Ascending aorta (tissue), 2 donors: ENCODE data around the gene EDARADD. TPM values are rescaled to one million over a fixed set of nuclear protein-coding genes. Genes with fewer than 3 reads are reported as not detected.
A peak's percentile ranks its signal among the peaks of the same experiment; 100 is the strongest.
"Not testable (repeated sequence)": the region's sequence is repeated elsewhere in the genome, so short reads cannot be mapped to it uniquely, and the experiment has no call there.

Experiments
- DNase-seq, 2 donors: peaks; one replicate each; pipeline ENCODE4 v3.0.0-alpha.2; 2019; ENCODE audit warnings: low spot score in 2 of 2
- H3K27ac ChIP-seq, 2 donors: fragments of 200-600 bp; sonication (generic); one replicate each; pipeline ENCODE4 v1.5.1; 2016 to 2017; ENCODE audit warnings: mild to moderate bottlenecking in 1 of 2
- H3K27me3 ChIP-seq: fragments of 200-600 bp; sonication (generic); one replicate; pipeline ENCODE4 v1.5.1; 2017
- H3K36me3 ChIP-seq, 2 donors: fragments of 200-600 bp; sonication (generic); one replicate each; pipeline ENCODE4 v1.5.1; 2016
- H3K4me1 ChIP-seq, 2 donors: fragments of 200-600 bp; sonication (generic); one replicate each; pipeline ENCODE4 v1.5.1; 2016 to 2017; ENCODE audit warnings: mild to moderate bottlenecking in 1 of 2
- H3K4me3 ChIP-seq, 2 donors: fragments of 200-600 bp; sonication (generic); one replicate each; pipeline ENCODE4 v1.5.1; 2016 to 2017; ENCODE audit warnings: mild to moderate bottlenecking in 1 of 2
- H3K9me3 ChIP-seq, 2 donors: fragments of 200-600 bp; sonication (generic); one replicate each; pipeline ENCODE4 v1.5.1; 2016
- CTCF ChIP-seq, 3 experiments: fragments of 200-600 bp in 2 of 3; fragments of 450-650 bp in 1 of 3; sonication (generic) in 2 of 3; IDR thresholded peaks; one replicate each; pipeline ENCODE4 v1.5.1; 2016 to 2019; ENCODE audit warnings: antibody characterized with exemption in 3 of 3, mild to moderate bottlenecking in 1 of 3, moderate library complexity in 1 of 3
- intact Hi-C: fragments of 100-400 bp; cut with DNase I; formaldehyde crosslinking; loops from one replicate; pipeline ENCODE4 v1.15.1; 2023
- total RNA-seq: library from RNA; depleted of rRNA; stranded (reverse); fragments of >200 nt; gene quantifications from one replicate; pipeline ENCODE4 v1.1.0, GENCODE V29; 2016

Gene EDARADD
- not detected for total RNA-seq

DNA sequence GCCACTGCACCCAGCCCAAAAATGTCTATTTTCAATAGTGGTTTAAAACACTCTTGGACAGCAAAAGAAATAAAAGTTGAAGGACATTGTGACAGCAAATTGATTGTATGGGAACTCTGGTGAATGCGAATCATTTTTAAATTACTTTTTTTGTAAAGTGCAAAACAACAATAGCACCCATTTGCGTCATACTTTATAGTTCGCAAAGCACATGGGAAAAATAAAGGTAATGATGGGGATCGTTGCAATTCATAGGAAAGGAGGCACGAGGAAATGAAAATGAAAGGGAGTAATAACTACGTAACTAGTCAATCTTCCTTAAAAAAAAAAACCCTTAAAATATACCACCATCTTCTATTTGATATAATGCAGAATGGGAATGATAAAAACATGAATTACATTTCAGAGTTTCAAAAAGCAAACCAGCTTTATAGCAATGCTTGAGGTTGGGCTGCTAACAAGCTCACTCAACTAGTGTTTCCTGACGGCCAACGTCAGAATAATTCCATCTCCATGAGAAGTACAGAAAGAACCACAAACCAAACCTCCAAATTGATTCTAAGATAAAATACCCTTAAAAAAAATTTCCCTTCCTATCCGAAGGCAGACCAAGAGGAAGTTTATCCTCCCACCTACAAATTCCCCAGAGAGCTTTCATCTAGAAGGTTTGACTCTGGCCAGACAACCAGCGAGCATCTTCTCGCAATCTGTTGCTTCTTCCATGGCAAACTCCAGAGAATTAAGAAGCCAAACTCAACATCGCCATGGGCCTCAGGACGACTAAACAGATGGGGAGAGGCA, at the start of gene EDARADD:
TSS of gene EDARADD (plus strand) at position 606 of the 801 bp plus-strand sequence. CDS start at position 765, 159 bp downstream.
- no peaks in the 10 kb centered on the region for H3K9me3 ChIP-seq
- no peaks in the 10 kb centered on the region for H3K4me1 ChIP-seq
- H3K36me3 ChIP-seq = no peaks in the 10 kb centered on the region
- TF ChIP-seq CTCF (IDR thresholded peaks at IDR 0.05) = no peak
- intact Hi-C loops = no loop called here
- H3K27me3 ChIP-seq = no peaks in the 10 kb centered on the region
- H3K4me3 ChIP-seq = peak within 1 kb of the TSS; percentile 62 to 87
- H3K27ac ChIP-seq = no peak within 1 kb of the TSS
- no peak for DNase-seq

DNA sequence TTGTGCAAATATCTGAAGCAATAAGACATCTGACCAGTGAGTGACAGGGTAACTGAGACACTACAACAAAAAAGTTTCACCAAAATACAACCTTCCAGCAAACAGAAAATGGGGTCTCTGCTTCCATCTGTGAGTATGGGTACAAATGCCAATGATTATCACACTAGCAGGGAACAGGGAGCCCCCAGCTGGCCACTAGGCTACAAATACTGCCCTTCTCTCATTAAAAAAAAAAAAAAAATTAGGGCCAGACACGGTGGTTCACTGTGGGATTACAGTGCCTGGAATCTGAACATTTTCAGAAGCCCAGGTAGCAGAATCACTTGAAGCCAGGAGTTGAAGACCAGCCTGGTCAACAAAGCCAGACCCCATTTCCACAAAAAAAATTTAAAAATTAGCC, 48.4 kb upstream of the EDARADD start:
- no peak for TF ChIP-seq CTCF (IDR thresholded peaks at IDR 0.05)
- Histone ChIP-seq H3K9me3 (no peaks in the 10 kb centered on the region), H3K4me1 (no peaks in the 10 kb centered on the region), H3K27me3 (no peaks in the 10 kb centered on the region), H3K36me3 (no peaks in the 10 kb centered on the region), H3K4me3 (no peak overlapping the region), H3K27ac (no peak overlapping the region)
- DNase-seq = no peak
- intact Hi-C loops = no loop called here

DNA sequence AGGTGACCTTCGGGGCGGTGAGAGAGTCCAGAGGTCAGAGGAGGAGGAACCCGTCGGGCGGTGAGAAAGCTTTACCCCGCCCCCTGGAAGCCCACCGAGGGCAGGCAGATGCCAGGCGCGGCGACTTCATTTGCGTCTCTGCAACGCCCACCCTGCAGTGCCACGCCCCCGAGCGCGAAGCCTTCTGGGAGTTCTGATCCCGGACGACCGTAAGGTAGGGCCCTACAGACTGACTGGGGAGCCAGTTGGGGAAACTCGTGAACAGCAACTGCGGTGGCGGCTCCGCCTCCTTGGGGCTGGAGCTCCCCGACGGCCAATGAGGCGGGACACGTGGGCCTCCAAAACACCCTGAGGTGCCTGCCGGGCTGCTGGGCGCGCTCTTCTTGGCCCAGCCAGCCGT, 46.0 kb upstream of the EDARADD start:
- Histone ChIP-seq H3K9me3 (no peaks in the 10 kb centered on the region), H3K27me3 (no peaks in the 10 kb centered on the region), H3K4me3 (no peak overlapping the region), H3K27ac (no peak overlapping the region), H3K36me3 (no peaks in the 10 kb centered on the region), H3K4me1 (no peaks in the 10 kb centered on the region)
- intact Hi-C loops = no loop called here
- TF ChIP-seq CTCF (IDR thresholded peaks at IDR 0.05) = no peak
- DNase-seq = no peak

- intact Hi-C loops = no loop called here
- H3K9me3 ChIP-seq = no peaks in the 10 kb centered on the region
- no peaks in the 10 kb centered on the region for H3K27me3 ChIP-seq
- H3K27ac ChIP-seq = no peak overlapping the region
- no peak overlapping the region for H3K4me3 ChIP-seq
- no peak for TF ChIP-seq CTCF (IDR thresholded peaks at IDR 0.05)
- H3K36me3 ChIP-seq = no peaks in the 10 kb centered on the region
- no peaks in the 10 kb centered on the region for H3K4me1 ChIP-seq
- no peak for DNase-seq
Observed at GRCh38 chr1:236350308-236350707, 43.8 kb upstream of the EDARADD start.

GRCh38 chr1:236351875-236352573, 42.1 kb upstream of the EDARADD start:
- no peaks in the 10 kb centered on the region for H3K36me3 ChIP-seq
- no peaks in the 10 kb centered on the region for H3K4me1 ChIP-seq
- H3K9me3 ChIP-seq = no peaks in the 10 kb centered on the region
- H3K27me3 ChIP-seq = no peaks in the 10 kb centered on the region
- no peak for TF ChIP-seq CTCF (IDR thresholded peaks at IDR 0.05)
- intact Hi-C loops = no loop called here
- H3K4me3 ChIP-seq = no peak overlapping the region
- no peak overlapping the region for H3K27ac ChIP-seq
- DNase-seq = no peak

DNA sequence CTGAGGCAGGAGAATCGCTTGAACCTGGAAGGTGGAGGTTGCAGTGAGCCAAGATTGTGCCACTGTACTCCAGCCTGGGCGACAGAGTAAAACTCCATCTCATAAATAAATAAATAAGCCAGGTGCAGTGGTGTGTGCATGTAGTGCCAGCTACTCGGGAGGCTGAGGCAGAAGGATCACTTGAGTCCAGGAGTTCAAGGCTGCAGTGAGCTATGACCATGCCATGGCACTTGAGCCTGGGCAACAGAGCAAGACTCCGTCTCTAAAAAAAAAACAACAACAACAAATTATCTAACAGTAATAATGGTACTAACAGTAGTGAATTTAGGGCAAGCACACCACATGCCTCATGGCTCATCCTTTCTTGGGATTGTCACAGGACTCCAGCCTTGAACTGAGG, 41.3 kb upstream of the EDARADD start:
- H3K9me3 ChIP-seq, H3K27me3 ChIP-seq, H3K4me1 ChIP-seq, intact Hi-C loops, DNase-seq, H3K4me3 ChIP-seq, H3K27ac ChIP-seq, H3K36me3 ChIP-seq: not testable (repeated sequence)
